ENCODE measurements around the gene PPARA. TPM values are rescaled to one million over a fixed set of nuclear protein-coding genes. Genes with fewer than 3 reads are reported as not detected.

PPARA gene
- polyA plus RNA-seq, 1 of the 3 experiments (the other 2 are of a cell fraction) = 4.5 TPM

DNA sequence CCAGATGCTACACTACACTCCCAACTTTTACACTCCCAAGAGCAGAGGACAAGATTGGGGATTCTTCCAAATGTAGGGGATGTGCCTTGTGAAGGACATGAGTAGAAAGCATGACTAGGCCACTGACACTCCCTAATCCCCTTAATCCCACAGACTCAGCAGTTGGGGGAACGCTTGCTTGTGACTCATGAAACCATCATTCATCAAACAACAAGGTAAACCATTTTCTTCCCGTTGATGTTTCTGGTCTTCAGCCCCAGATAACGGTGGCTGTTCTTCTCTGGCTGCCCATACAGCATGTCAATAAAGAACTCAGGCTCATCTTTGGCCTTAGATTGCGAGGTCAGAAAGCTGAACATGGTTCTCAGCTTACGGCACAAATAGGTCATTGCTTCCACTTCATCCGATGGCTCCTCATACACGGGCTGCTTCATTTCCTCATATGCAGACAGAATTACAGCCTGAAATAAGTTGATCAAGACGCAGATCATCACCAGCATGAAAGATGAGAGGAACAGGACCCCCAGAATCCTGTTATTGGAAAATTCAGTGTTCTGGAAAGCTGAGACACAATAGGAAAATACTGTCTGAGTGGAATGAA lies 106.1 kb downstream of the PPARA start:
- no peaks in the 10 kb centered on the region; the same call in 1 of the 2 replicates for H3K79me2 ChIP-seq (ENCODE audit: insufficient read depth)
- WGBS (ENCODE audit: low lambda C conversion rate) = 79% methylated on average over 8 of the region's 8 CpGs
- peaks cover 5% of the 10 kb centered on the region for H3F3A ChIP-seq (replicated peaks; ENCODE audit: insufficient read depth)
- no peak overlapping the region for H3K4me2 ChIP-seq
- H3K27me3 ChIP-seq (ENCODE audit: insufficient read depth) = no peaks in the 10 kb centered on the region
- no peaks in the 10 kb centered on the region for H4K20me1 ChIP-seq (ENCODE audit: insufficient read depth)
- no peaks in the 10 kb centered on the region for H3K9me3 ChIP-seq
- no peaks in the 10 kb centered on the region for H3K9me2 ChIP-seq
- H3K36me3 ChIP-seq (replicated peaks in 1 of 2; ENCODE audit: control insufficient read depth in 1 of 2, insufficient read depth in 2 of 2, low read length in 1 of 2) = peaks cover 0 to 3% of the 10 kb centered on the region in 2 experiments
- no peak overlapping the region for H3K4me3 ChIP-seq (ENCODE audit: low read depth in 2 of 2, low read length in 1 of 2)
- H2AFZ ChIP-seq (ENCODE audit: low read depth) = no peak overlapping the region
- no peak overlapping the region for H3K9ac ChIP-seq
- H3K27ac ChIP-seq (ENCODE audit: low read depth in 2 of 2, low read length in 1 of 2) = no peak overlapping the region
- DNase-seq = no peak
- ChIA-PET CTCF (interaction anchor here (0.6 to 0.8 kb wide), 2 partner anchors 11 to 13 kb away, joined by 3 read pairs; partner anchors contain the start of gene TTC38), POLR2A (no interaction called here)
- TF ChIP-seq YY1 (IDR thresholded peaks at IDR 0.05; ENCODE audit: low read depth) (no peak), TEAD4 (IDR thresholded peaks at IDR 0.05; ENCODE audit: borderline replicate concordance, insufficient read depth) (no peak)
- peaks cover 0 to under 1% of the 10 kb centered on the region in 2 experiments; a peak in 2 of 4 replicates for H3K4me1 ChIP-seq (ENCODE audit: control insufficient read depth in 1 of 2, insufficient read depth in 2 of 2, low read depth in 1 of 2, low read length in 1 of 2)

DNA sequence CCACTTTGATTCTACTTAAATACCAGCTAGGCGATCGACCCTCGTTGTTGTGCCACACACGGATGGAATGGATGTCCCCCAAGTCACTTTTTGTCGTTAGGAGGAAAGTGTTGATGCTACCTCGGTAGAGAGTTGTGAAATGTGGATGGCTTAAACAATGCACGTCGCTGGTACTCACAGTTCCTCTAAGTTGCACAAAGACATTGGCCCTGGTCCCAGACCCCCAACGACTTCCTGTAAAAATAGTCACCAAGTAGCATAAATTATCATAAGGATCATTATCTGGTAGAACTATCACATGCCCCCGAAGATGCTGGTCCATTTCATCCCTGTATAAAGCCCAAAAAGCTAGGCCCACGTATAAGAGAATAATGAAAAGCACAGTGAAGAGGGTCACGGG lies 109.0 kb downstream of the PPARA start:
- CTCF ChIA-PET = interaction anchor here (1.1 kb wide), 1 partner anchor 9 kb away, joined by 3 read pairs; no protein-coding TSS in a partner anchor
- no peak overlapping the region for H3K4me2 ChIP-seq
- TF ChIP-seq TEAD4 (IDR thresholded peaks at IDR 0.05; ENCODE audit: borderline replicate concordance, insufficient read depth) (no peak), FOXM1 (IDR thresholded peaks at IDR 0.05; ENCODE audit: low read depth) (no peak), RFX5 (IDR thresholded peaks at IDR 0.05; ENCODE audit: low read length) (no peak), SIN3A (IDR thresholded peaks at IDR 0.05; ENCODE audit: borderline replicate concordance, low read depth, low read length) (no peak), SMC3 (IDR thresholded peaks at IDR 0.05; ENCODE audit: low read depth, low read length) (no peak), JUND (IDR thresholded peaks at IDR 0.05) (no peak), EZH2phosphoT487 (IDR thresholded peaks at IDR 0.05; ENCODE audit: borderline replicate concordance, low read depth) (no peak), FOXJ3 (CRISPR knock-in tag; IDR thresholded peaks at IDR 0.05) (no peak), ELF1 (IDR thresholded peaks at IDR 0.05) (no peak), FOSL2 (IDR thresholded peaks at IDR 0.05; ENCODE audit: borderline replicate concordance, low read depth) (no peak)
- TF ChIP-seq, protein P1, sequence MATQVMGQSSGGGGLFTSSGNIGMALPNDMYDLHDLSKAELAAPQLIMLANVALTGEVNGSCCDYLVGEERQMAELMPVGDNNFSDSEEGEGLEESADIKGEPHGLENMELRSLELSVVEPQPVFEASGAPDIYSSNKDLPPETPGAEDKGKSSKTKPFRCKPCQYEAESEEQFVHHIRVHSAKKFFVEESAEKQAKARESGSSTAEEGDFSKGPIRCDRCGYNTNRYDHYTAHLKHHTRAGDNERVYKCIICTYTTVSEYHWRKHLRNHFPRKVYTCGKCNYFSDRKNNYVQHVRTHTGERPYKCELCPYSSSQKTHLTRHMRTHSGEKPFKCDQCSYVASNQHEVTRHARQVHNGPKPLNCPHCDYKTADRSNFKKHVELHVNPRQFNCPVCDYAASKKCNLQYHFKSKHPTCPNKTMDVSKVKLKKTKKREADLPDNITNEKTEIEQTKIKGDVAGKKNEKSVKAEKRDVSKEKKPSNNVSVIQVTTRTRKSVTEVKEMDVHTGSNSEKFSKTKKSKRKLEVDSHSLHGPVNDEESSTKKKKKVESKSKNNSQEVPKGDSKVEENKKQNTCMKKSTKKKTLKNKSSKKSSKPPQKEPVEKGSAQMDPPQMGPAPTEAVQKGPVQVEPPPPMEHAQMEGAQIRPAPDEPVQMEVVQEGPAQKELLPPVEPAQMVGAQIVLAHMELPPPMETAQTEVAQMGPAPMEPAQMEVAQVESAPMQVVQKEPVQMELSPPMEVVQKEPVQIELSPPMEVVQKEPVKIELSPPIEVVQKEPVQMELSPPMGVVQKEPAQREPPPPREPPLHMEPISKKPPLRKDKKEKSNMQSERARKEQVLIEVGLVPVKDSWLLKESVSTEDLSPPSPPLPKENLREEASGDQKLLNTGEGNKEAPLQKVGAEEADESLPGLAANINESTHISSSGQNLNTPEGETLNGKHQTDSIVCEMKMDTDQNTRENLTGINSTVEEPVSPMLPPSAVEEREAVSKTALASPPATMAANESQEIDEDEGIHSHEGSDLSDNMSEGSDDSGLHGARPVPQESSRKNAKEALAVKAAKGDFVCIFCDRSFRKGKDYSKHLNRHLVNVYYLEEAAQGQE (IDR thresholded peaks at IDR 0.05; ENCODE audit: low read depth, low read length) = no peak
- TF ChIP-seq, protein P2, sequence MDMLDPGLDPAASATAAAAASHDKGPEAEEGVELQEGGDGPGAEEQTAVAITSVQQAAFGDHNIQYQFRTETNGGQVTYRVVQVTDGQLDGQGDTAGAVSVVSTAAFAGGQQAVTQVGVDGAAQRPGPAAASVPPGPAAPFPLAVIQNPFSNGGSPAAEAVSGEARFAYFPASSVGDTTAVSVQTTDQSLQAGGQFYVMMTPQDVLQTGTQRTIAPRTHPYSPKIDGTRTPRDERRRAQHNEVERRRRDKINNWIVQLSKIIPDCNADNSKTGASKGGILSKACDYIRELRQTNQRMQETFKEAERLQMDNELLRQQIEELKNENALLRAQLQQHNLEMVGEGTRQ (IDR thresholded peaks at IDR 0.05; ENCODE audit: borderline replicate concordance, low read depth, low read length) = no peak
- TF ChIP-seq, protein P3, sequence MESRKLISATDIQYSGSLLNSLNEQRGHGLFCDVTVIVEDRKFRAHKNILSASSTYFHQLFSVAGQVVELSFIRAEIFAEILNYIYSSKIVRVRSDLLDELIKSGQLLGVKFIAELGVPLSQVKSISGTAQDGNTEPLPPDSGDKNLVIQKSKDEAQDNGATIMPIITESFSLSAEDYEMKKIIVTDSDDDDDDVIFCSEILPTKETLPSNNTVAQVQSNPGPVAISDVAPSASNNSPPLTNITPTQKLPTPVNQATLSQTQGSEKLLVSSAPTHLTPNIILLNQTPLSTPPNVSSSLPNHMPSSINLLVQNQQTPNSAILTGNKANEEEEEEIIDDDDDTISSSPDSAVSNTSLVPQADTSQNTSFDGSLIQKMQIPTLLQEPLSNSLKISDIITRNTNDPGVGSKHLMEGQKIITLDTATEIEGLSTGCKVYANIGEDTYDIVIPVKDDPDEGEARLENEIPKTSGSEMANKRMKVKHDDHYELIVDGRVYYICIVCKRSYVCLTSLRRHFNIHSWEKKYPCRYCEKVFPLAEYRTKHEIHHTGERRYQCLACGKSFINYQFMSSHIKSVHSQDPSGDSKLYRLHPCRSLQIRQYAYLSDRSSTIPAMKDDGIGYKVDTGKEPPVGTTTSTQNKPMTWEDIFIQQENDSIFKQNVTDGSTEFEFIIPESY (IDR thresholded peaks at IDR 0.05; ENCODE audit: borderline replicate concordance, low read depth) = no peak
- TF ChIP-seq, protein P4, sequence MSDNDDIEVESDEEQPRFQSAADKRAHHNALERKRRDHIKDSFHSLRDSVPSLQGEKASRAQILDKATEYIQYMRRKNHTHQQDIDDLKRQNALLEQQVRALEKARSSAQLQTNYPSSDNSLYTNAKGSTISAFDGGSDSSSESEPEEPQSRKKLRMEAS (IDR thresholded peaks at IDR 0.05; ENCODE audit: low read depth) = no peak
- no peaks in the 10 kb centered on the region for H3F3A ChIP-seq (replicated peaks; ENCODE audit: insufficient read depth)
- no peaks in the 10 kb centered on the region for H3K9me2 ChIP-seq
- H3K27me3 ChIP-seq (ENCODE audit: insufficient read depth) = no peaks in the 10 kb centered on the region
- WGBS (ENCODE audit: low lambda C conversion rate) = 61% methylated on average over 12 of the region's 12 CpGs
- H3K4me3 ChIP-seq (ENCODE audit: low read depth in 2 of 2, low read length in 1 of 2) = no peak overlapping the region
- H3K9ac ChIP-seq = no peak overlapping the region
- no peaks in the 10 kb centered on the region for H4K20me1 ChIP-seq (ENCODE audit: insufficient read depth)
- POLR2A ChIA-PET = no interaction called here
- no peak overlapping the region for H2AFZ ChIP-seq (ENCODE audit: low read depth)
- no peaks in the 10 kb centered on the region for H3K36me3 ChIP-seq (replicated peaks in 1 of 2; ENCODE audit: control insufficient read depth in 1 of 2, insufficient read depth in 2 of 2, low read length in 1 of 2)
- H3K9me3 ChIP-seq = no peaks in the 10 kb centered on the region
- H3K4me1 ChIP-seq (ENCODE audit: control insufficient read depth in 1 of 2, insufficient read depth in 2 of 2, low read depth in 1 of 2, low read length in 1 of 2) = no peaks in the 10 kb centered on the region
- no peak overlapping the region for H3K27ac ChIP-seq (ENCODE audit: low read depth in 2 of 2, low read length in 1 of 2)
- DNase-seq = no peak
- H3K79me2 ChIP-seq (ENCODE audit: insufficient read depth) = no peaks in the 10 kb centered on the region
